H1 (cell line): ENCODE results near the gene CASTOR1. TPM values are rescaled to one million over a fixed set of nuclear protein-coding genes. Genes with fewer than 3 reads are reported as not detected.

Experiments used
- CTCF ChIA-PET: fragments of 300-600 bp; sonication (Branson Sonifier 250); formaldehyde crosslinking; loops from one replicate; lab custom pipeline; 2021; ENCODE audit not compliant: partially characterized antibody; lab: Charles Lee
- POLR2A ChIA-PET: fragments of 300-600 bp; sonication (Branson Sonifier 250); formaldehyde crosslinking; loops from one replicate; lab custom pipeline; 2021; ENCODE audit warnings: inconsistent platforms; ENCODE audit not compliant: partially characterized antibody; lab: Charles Lee
- DNase-seq, 2 experiments: peaks; one replicate each; pipeline versions ENCODE4 v3.0.0 to v3.0.0-alpha.2; 2010 to 2022; ENCODE audit warnings: low spot score in 2 of 2, low read depth in 1 of 2, mixed read lengths in 1 of 2
- FAIRE-seq: peaks from 2 replicates; lab custom pipeline; 2011; peaks lifted over from hg19 to GRCh38; lab: Jason Lieb, UNC
- H2AFZ ChIP-seq: 2 replicates; pipeline ENCODE4 v1.8.1; 2012; ENCODE audit warnings: low read length, inconsistent platforms
- H2AK5ac ChIP-seq: 2 replicates; pipeline ENCODE4 v1.6.1; 2013; ENCODE audit warnings: low read depth, low read length
- H2BK120ac ChIP-seq: replicated peaks from 2 replicates; pipeline ENCODE3; 2013; ENCODE audit warnings: low read depth, low read length, inconsistent platforms
- H2BK12ac ChIP-seq: 2 replicates; pipeline ENCODE4 v1.6.1; 2013; ENCODE audit warnings: low read depth, low read length
- H2BK15ac ChIP-seq: 2 replicates; pipeline ENCODE4 v1.6.1; 2013; ENCODE audit warnings: low read length
- H2BK20ac ChIP-seq: 2 replicates; pipeline ENCODE4 v1.6.1; 2013; ENCODE audit warnings: low read length
- H2BK5ac ChIP-seq: 2 replicates; pipeline ENCODE4 v1.6.1; 2013; ENCODE audit warnings: low read depth, low read length
- H3K14ac ChIP-seq: 2 replicates; pipeline ENCODE4 v1.6.1; 2013; ENCODE audit warnings: inconsistent platforms; ENCODE audit not compliant: insufficient read length
- H3K18ac ChIP-seq: 2 replicates; pipeline ENCODE4 v1.6.1; 2013; ENCODE audit warnings: low read length; ENCODE audit errors: extremely low read depth
- H3K23ac ChIP-seq: 2 replicates; pipeline ENCODE4 v1.6.1; 2013; ENCODE audit warnings: inconsistent platforms; ENCODE audit not compliant: insufficient read length
- H3K23me2 ChIP-seq: 2 replicates; pipeline ENCODE4 v1.6.1; 2013; ENCODE audit warnings: low read depth, low read length
- H3K27ac ChIP-seq: 2 replicates; pipeline ENCODE4 v1.6.1; 2011; ENCODE audit warnings: low read depth, low read length, inconsistent platforms
- H3K27me3 ChIP-seq, 4 experiments: replicated peaks in 1 of 4; 1 replicate in 1 of 4; 2 replicates in 3 of 4; pipeline versions ENCODE4 v1.6.1 to v1.8.1; 2011 to 2013; ENCODE audit warnings: low read length in 3 of 4, mild to moderate bottlenecking in 3 of 4, inconsistent platforms in 2 of 4, mixed read lengths in 2 of 4, moderate library complexity in 1 of 4; ENCODE audit not compliant: control insufficient read depth in 3 of 4, insufficient read depth in 3 of 4; ENCODE audit errors: extremely low read depth in 1 of 4
- H3K36me3 ChIP-seq, 4 experiments: 2 replicates each; pipeline versions ENCODE4 v1.6.1 to v1.8.1; 2011 to 2013; ENCODE audit warnings: mild to moderate bottlenecking in 4 of 4, low read length in 3 of 4, moderate library complexity in 2 of 4, control low read depth in 1 of 4, inconsistent platforms in 1 of 4; ENCODE audit not compliant: insufficient read depth in 4 of 4, control insufficient read depth in 2 of 4
- H3K4ac ChIP-seq: replicated peaks from 2 replicates; pipeline ENCODE3; 2013; ENCODE audit warnings: low read length, low read depth, mixed read lengths, inconsistent platforms; ENCODE audit not compliant: insufficient read length
- H3K4me1 ChIP-seq, 4 experiments: replicated peaks in 1 of 4; 1 replicate in 1 of 4; 2 replicates in 3 of 4; pipeline versions ENCODE4 v1.6.1 to v1.8.1; 2011 to 2013; ENCODE audit warnings: low read length in 3 of 4, inconsistent platforms in 2 of 4, mixed read lengths in 1 of 4; ENCODE audit not compliant: insufficient read depth in 4 of 4, control insufficient read depth in 3 of 4
- H3K4me2 ChIP-seq, 2 experiments: 2 replicates each; pipeline versions ENCODE4 v1.6.1 to v1.8.1; 2011 to 2013; ENCODE audit warnings: low read depth in 2 of 2, low read length in 2 of 2, control low read depth in 1 of 2, inconsistent platforms in 1 of 2, mild to moderate bottlenecking in 1 of 2; ENCODE audit not compliant: insufficient read depth in 1 of 2
- H3K4me3 ChIP-seq, 4 experiments: fragments of 200-600, 300-600 bp in 1 of 4; sonication (generic), shearing (Covaris generic), sonication (Bioruptor Twin) in 1 of 4; 2 replicates each; pipeline versions ENCODE4 v1.5.1 to v1.8.1; 2011 to 2016; ENCODE audit warnings: low read length in 4 of 4, low read depth in 3 of 4, control low read depth in 2 of 4, inconsistent platforms in 2 of 4, mild to moderate bottlenecking in 2 of 4, mixed read lengths in 1 of 4, moderate library complexity in 1 of 4; ENCODE audit not compliant: insufficient read depth in 2 of 4; ENCODE audit errors: extremely low read depth in 1 of 4
- H3K56ac ChIP-seq: replicated peaks from 2 replicates; pipeline ENCODE3; 2013; ENCODE audit warnings: low read depth, mild to moderate bottlenecking, mixed read lengths, low read length, inconsistent platforms; ENCODE audit not compliant: insufficient read length
- H3K79me1 ChIP-seq: 2 replicates; pipeline ENCODE4 v1.6.1; 2013; ENCODE audit warnings: low read depth, low read length, control low read depth
- H3K79me2 ChIP-seq, 2 experiments: 2 replicates each; pipeline versions ENCODE4 v1.6.1 to v1.8.1; 2012 to 2013; ENCODE audit warnings: low read length in 2 of 2, mild to moderate bottlenecking in 2 of 2, inconsistent platforms in 1 of 2; ENCODE audit not compliant: insufficient read depth in 2 of 2, control insufficient read depth in 1 of 2
- H3K9ac ChIP-seq, 4 experiments: replicated peaks in 1 of 4; 1 replicate in 1 of 4; 2 replicates in 3 of 4; pipeline versions ENCODE4 v1.6.1 to v1.8.1; 2011 to 2013; ENCODE audit warnings: low read depth in 3 of 4, low read length in 3 of 4, control low read depth in 2 of 4, mild to moderate bottlenecking in 2 of 4, moderate library complexity in 2 of 4, inconsistent platforms in 1 of 4; ENCODE audit errors: extremely low read depth in 1 of 4
- H3K9me3 ChIP-seq, 2 experiments: 2 replicates each; pipeline versions ENCODE4 v1.6.1 to v1.8.1; 2012 to 2013; ENCODE audit warnings: mild to moderate bottlenecking in 2 of 2, moderate library complexity in 2 of 2, control low read depth in 1 of 2, inconsistent platforms in 1 of 2, low read depth in 1 of 2, low read length in 1 of 2, mixed read lengths in 1 of 2; ENCODE audit not compliant: insufficient read depth in 2 of 2
- H4K20me1 ChIP-seq, 2 experiments: replicated peaks in 1 of 2; 2 replicates each; pipeline versions ENCODE3 to v1.8.1; 2011 to 2013; ENCODE audit warnings: inconsistent platforms in 2 of 2, low read length in 2 of 2, mild to moderate bottlenecking in 1 of 2; ENCODE audit not compliant: insufficient read depth in 2 of 2, control insufficient read depth in 1 of 2
- H4K5ac ChIP-seq: 2 replicates; pipeline ENCODE4 v1.6.1; 2013; ENCODE audit warnings: low read length, low read depth, mixed read lengths, inconsistent platforms; ENCODE audit not compliant: insufficient read length
- H4K8ac ChIP-seq: 2 replicates; pipeline ENCODE4 v1.8.0; 2013; ENCODE audit warnings: mild to moderate bottlenecking, moderate library complexity, low read length, inconsistent platforms; ENCODE audit not compliant: insufficient read depth; ENCODE audit errors: extremely low read depth
- H4K91ac ChIP-seq: replicated peaks from 2 replicates; pipeline ENCODE3; 2013; ENCODE audit warnings: low read length, mixed read lengths, inconsistent platforms; ENCODE audit not compliant: insufficient read length
- BACH1 ChIP-seq: IDR thresholded peaks from 2 replicates; pipeline ENCODE4 v1.6.1; 2012; ENCODE audit warnings: low read length, improper control_type of control experiment
- CBX8 ChIP-seq: fragments of 300-800, 300-1000 bp; sonication (generic); IDR thresholded peaks from 2 replicates; pipeline ENCODE4 v1.7.1; 2016; ENCODE audit warnings: low read depth, low read length, borderline replicate concordance
- CTBP2 ChIP-seq: IDR thresholded peaks from 2 replicates; pipeline ENCODE4 v1.7.0; 2011; ENCODE audit warnings: borderline replicate concordance, mild to moderate bottlenecking, moderate library complexity, mixed read lengths, low read length; ENCODE audit not compliant: insufficient read depth, insufficient read length
- EP300 ChIP-seq, 2 experiments: IDR thresholded peaks; 1 replicate in 1 of 2; 2 replicates in 1 of 2; pipeline ENCODE4 v1.6.1; 2011 to 2012; ENCODE audit warnings: low read depth in 2 of 2, low read length in 2 of 2, mild to moderate bottlenecking in 2 of 2, borderline replicate concordance in 1 of 2, inconsistent platforms in 1 of 2, moderate library complexity in 1 of 2
- JUN ChIP-seq: IDR thresholded peaks from 2 replicates; pipeline ENCODE4 v1.6.1; 2011; ENCODE audit warnings: low read depth, mild to moderate bottlenecking, improper control_type of control experiment, low read length
- KDM1A ChIP-seq: fragments of 200-600, 300-600 bp; sonication (generic); IDR thresholded peaks from 2 replicates; pipeline ENCODE4 v1.7.1; 2016; ENCODE audit warnings: mild to moderate bottlenecking, low read length, borderline replicate concordance
- POLR2A ChIP-seq, 2 experiments: IDR thresholded peaks; 1 replicate in 1 of 2; 2 replicates in 1 of 2; pipeline ENCODE4 v1.6.1; 2011; ENCODE audit warnings: low read depth in 2 of 2, low read length in 2 of 2, mild to moderate bottlenecking in 2 of 2; ENCODE audit errors: control extremely low read depth in 1 of 2
- RBBP5 ChIP-seq: IDR thresholded peaks from 2 replicates; pipeline ENCODE4 v1.7.1; 2012; ENCODE audit warnings: low read depth, mild to moderate bottlenecking, inconsistent platforms, low read length, moderate library complexity, borderline replicate concordance
- RXRA ChIP-seq: IDR thresholded peaks from 2 replicates; pipeline ENCODE4 v1.6.1; 2011; ENCODE audit warnings: low read depth, mild to moderate bottlenecking, low read length, moderate library complexity; ENCODE audit not compliant: insufficient read depth
- SP1 ChIP-seq: IDR thresholded peaks from 2 replicates; pipeline ENCODE4 v1.6.1; 2011; ENCODE audit warnings: low read depth, low read length
- SRF ChIP-seq: IDR thresholded peaks from 2 replicates; pipeline ENCODE4 v1.6.1; 2011; ENCODE audit warnings: mild to moderate bottlenecking, low read depth, low read length, moderate library complexity
- USF2 ChIP-seq: IDR thresholded peaks from 2 replicates; pipeline ENCODE4 v1.6.1; 2011; ENCODE audit warnings: low read length, improper control_type of control experiment
- WGBS, 2 experiments: shearing (Covaris generic) in 1 of 2; methylation state at CpG; one replicate each; pipeline versions ENCODE4 v1.1.6 to v1.1.7; 2013 to 2015; ENCODE audit warnings: low lambda C conversion rate in 2 of 2, mixed read lengths in 2 of 2, inconsistent platforms in 1 of 2, low coverage in 1 of 2, missing lambda C conversion rate in 1 of 2; ENCODE audit not compliant: insufficient replicate concordance in 2 of 2, insufficient coverage in 1 of 2, insufficient read length in 1 of 2; ENCODE audit errors: extremely low coverage in 1 of 2, missing lambda C conversion rate in 1 of 2; 5-methylcytosine and 5-hydroxymethylcytosine counted together
- polyA plus RNA-seq, 7 experiments: library from polyadenylated mRNA; depleted of rRNA in 3 of 7; stranded (reverse) in 5 of 7; unstranded in 2 of 7; fragments of >200 nt in 5 of 7; fragments of 200-250 nt in 2 of 7; gene quantifications; 1 replicate in 5 of 7; 2 replicates in 1 of 7; 4 replicates in 1 of 7; pipeline versions ENCODE4 v1.2.1 to v1.2.3, GENCODE V29; 2011 to 2013; ENCODE audit warnings: missing spikeins in 2 of 7, mixed read lengths in 2 of 7
- total RNA-seq: library from RNA; stranded (reverse); fragmentation: NEBNext Ultra II Directional; extraction: Animal tissue kit (Norgen Biotek cat#: 25700); gene quantifications from 2 replicates; pipeline ENCODE4 v1.2.1, GENCODE V29; 2021
- TF ChIP-seq, protein P1 (sequence below): IDR thresholded peaks from 2 replicates; pipeline ENCODE4 v1.6.1; 2011; ENCODE audit warnings: low read depth, mild to moderate bottlenecking, low read length; ENCODE audit not compliant: insufficient read depth

The CASTOR1 gene
- total and polyA plus RNA-seq, 2 of the 8 experiments (the other 6 are each of a cell fraction or from before 2014, with no cell fraction given): 10.3 to 36.0 TPM

- H4K5ac ChIP-seq: no peak overlapping the region
- ChIA-PET CTCF (interaction anchor here (0.8 to 4.9 kb wide), 6 partner anchors 13 to 65 kb away, joined by 3 to 48 read pairs (median 4); partner anchors contain the start of genes CASTOR1 and TBC1D10A), POLR2A (interaction anchor here (0.7 to 1.0 kb wide), 2 partner anchors 15 to 54 kb away, joined by 3 read pairs; partner anchors contain the start of genes CCDC157 and SF3A1)
- DNase-seq (no peak), FAIRE-seq (no peak)
- no peak overlapping the region for H3K4ac ChIP-seq
- no peak overlapping the region for H3K4me3 ChIP-seq
- no peak overlapping the region for H2BK15ac ChIP-seq
- no peak overlapping the region for H2BK20ac ChIP-seq
- H3K18ac ChIP-seq: no peak overlapping the region
- H2BK5ac ChIP-seq: no peak overlapping the region
- H4K20me1 ChIP-seq: no peaks in the 10 kb centered on the region
- H2AK5ac ChIP-seq: no peak overlapping the region
- H2AFZ ChIP-seq: no peak overlapping the region
- no peaks in the 10 kb centered on the region for H3K27me3 ChIP-seq
- TF ChIP-seq USF2: no peak
- no peak for TF ChIP-seq KDM1A
- TF ChIP-seq CBX8: no peak
- no peak for TF ChIP-seq POLR2A (IDR thresholded peaks at IDR 0.05; ENCODE audit: control extremely low read depth in 1 of 2, low read depth in 2 of 2, low read length in 2 of 2)
- no peak for TF ChIP-seq RXRA
- no peak for TF ChIP-seq JUN
- TF ChIP-seq, protein P1, sequence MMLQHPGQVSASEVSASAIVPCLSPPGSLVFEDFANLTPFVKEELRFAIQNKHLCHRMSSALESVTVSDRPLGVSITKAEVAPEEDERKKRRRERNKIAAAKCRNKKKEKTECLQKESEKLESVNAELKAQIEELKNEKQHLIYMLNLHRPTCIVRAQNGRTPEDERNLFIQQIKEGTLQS: no peak
- no peak for TF ChIP-seq SP1
- TF ChIP-seq BACH1: no peak
- TF ChIP-seq SRF: no peak
- no peak for TF ChIP-seq EP300 (IDR thresholded peaks at IDR 0.05; ENCODE audit: borderline replicate concordance in 1 of 2, low read depth in 2 of 2, low read length in 2 of 2)
- TF ChIP-seq RBBP5: no peak
- no peak for TF ChIP-seq CTBP2
- H3K79me1 ChIP-seq: no peaks in the 10 kb centered on the region
- no peak overlapping the region for H3K27ac ChIP-seq
- no peak overlapping the region for H3K23ac ChIP-seq
- no peak overlapping the region for H3K4me2 ChIP-seq
- H3K9me3 ChIP-seq: no peaks in the 10 kb centered on the region
- no peak overlapping the region for H3K9ac ChIP-seq
- H3K79me2 ChIP-seq: no peaks in the 10 kb centered on the region
- H2BK120ac ChIP-seq: no peak overlapping the region
- WGBS, 2 experiments: 79% methylated on average over 5 of the region's 5 CpGs; no CpG with 5 or more reads in 1 of the 2 experiments
- H2BK12ac ChIP-seq: no peak overlapping the region
- no peaks in the 10 kb centered on the region; a peak in 1 of 7 replicates for H3K4me1 ChIP-seq
- H3K23me2 ChIP-seq: no peaks in the 10 kb centered on the region
- H3K14ac ChIP-seq: no peak overlapping the region
- no peak overlapping the region for H3K56ac ChIP-seq
- no peak overlapping the region for H4K8ac ChIP-seq
- H4K91ac ChIP-seq: no peak overlapping the region
- H3K36me3 ChIP-seq: no peaks in the 10 kb centered on the region
These were observed 13.5 kb upstream of the CASTOR1 start for GRCh38 chr22:30302810-30303138.
